Measurements from ENCODE around the gene ATP6V1C2.

Gene ATP6V1C2

DNA sequence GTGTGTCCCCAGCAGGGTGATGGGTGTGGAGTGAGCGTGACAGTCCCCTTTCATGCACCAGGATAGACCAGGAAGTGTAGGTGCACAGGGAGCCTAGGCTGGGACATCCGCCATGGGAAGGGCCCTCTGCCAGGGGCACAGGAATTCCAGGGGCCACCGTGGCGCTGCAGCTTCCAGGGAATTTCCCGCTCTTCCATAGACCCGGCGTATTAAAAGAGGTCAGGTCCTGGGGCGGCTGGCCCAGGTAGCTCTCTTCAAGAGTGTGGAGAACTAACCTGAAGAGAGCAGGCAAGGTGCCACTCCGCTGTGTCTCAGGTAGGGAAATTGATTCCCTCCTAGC is 42.0 kb downstream of the ATP6V1C2 start:
- DNase-seq (ENCODE audit: low read depth, low spot score) = no peak
- Histone ChIP-seq H3K9me3 (ENCODE audit: insufficient read depth, low read length) (no peaks in the 10 kb centered on the region), H3K9ac (ENCODE audit: insufficient read length, low read depth) (no peak overlapping the region), H3K4me1 (ENCODE audit: insufficient read depth, insufficient read length) (peaks cover 13% of the 10 kb centered on the region), H3K4me3 (ENCODE audit: insufficient read length, low read depth) (no peak overlapping the region), H3K27me3 (ENCODE audit: insufficient read depth, insufficient read length) (no peaks in the 10 kb centered on the region), H3K36me3 (ENCODE audit: insufficient read depth, insufficient read length, low read length) (no peaks in the 10 kb centered on the region)
- no peak for TF ChIP-seq ZNF274 (IDR thresholded peaks at IDR 0.05; ENCODE audit: low read depth, low read length)
- TF ChIP-seq YY1 (IDR thresholded peaks at IDR 0.05; ENCODE audit: insufficient read depth, insufficient read length) = no peak
- no peak for TF ChIP-seq SUZ12 (IDR thresholded peaks at IDR 0.05; ENCODE audit: extremely low read depth, insufficient read depth, insufficient read length)

DNA sequence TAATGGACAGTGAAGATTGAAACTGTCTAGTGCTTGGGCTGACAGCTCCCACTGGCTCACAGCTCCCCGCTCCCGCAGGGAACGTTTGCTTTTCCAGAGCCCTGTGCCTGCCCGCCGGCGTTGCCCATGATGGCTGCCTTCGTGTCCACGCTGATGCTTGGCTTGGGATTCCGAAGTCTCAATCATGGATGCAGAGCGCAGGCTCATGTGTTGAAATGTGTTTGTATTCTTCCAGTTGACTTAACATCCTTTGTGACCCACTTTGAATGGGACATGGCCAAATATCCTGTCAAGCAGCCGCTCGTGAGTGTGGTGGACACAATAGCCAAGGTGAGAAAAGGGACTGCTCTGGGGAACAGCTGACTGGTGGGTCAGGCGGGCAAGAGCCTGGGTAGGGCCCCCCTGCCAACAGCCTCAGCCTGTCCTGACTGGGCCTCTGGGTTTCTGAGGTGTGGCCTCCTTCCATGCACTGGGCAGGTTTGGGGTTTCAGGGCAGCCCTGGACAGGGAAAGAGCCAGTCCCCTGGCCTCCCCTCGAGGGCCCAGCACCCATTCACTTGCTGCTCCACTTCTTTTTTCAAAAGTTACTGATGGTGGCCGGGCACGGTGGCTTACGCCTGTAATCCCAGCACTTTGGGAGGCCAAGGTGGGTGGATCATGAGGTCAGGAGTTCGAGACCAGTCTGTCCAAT is 42.8 kb downstream of the ATP6V1C2 start:
- no peaks in the 10 kb centered on the region for H3K9me3 ChIP-seq (ENCODE audit: insufficient read depth, low read length)
- H3K4me1 ChIP-seq (ENCODE audit: insufficient read depth, insufficient read length) = peaks cover 11% of the 10 kb centered on the region
- H3K9ac ChIP-seq (ENCODE audit: insufficient read length, low read depth) = no peak overlapping the region
- no peak overlapping the region for H3K4me3 ChIP-seq (ENCODE audit: insufficient read length, low read depth)
- no peak for DNase-seq (ENCODE audit: low read depth, low spot score)
- no peaks in the 10 kb centered on the region for H3K36me3 ChIP-seq (ENCODE audit: insufficient read depth, insufficient read length, low read length)
- H3K27me3 ChIP-seq (ENCODE audit: insufficient read depth, insufficient read length) = no peaks in the 10 kb centered on the region
- TF ChIP-seq SUZ12 (IDR thresholded peaks at IDR 0.05; ENCODE audit: extremely low read depth, insufficient read depth, insufficient read length) (no peak), YY1 (IDR thresholded peaks at IDR 0.05; ENCODE audit: insufficient read depth, insufficient read length) (no peak), ZNF274 (IDR thresholded peaks at IDR 0.05; ENCODE audit: low read depth, low read length) (no peak)

DNA sequence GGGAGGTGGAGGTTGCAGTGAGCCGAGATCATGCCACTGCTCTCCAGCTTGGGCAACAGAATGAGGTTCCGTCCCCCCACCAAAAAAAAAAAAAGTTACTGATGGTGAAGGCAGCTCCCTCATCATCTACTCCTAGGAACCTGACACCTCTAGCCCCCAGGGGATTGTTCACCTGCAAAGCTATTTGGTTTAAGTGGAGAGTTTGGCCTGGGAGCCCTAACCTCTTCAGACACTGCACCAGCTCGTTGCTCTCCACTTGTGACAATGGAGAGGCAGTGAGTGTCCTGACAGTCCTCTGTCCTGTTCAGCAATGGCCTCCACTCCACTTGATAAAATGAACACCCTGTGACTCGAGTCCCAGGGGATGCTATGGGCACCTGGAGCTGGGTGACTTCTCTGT is 43.5 kb downstream of the ATP6V1C2 start:
- Histone ChIP-seq H3K27me3 (ENCODE audit: insufficient read depth, insufficient read length) (no peaks in the 10 kb centered on the region), H3K36me3 (ENCODE audit: insufficient read depth, insufficient read length, low read length) (no peaks in the 10 kb centered on the region), H3K9me3 (ENCODE audit: insufficient read depth, low read length) (no peaks in the 10 kb centered on the region), H3K4me3 (ENCODE audit: insufficient read length, low read depth) (no peak overlapping the region), H3K4me1 (ENCODE audit: insufficient read depth, insufficient read length) (peaks cover 8% of the 10 kb centered on the region), H3K9ac (ENCODE audit: insufficient read length, low read depth) (no peak overlapping the region)
- DNase-seq (ENCODE audit: low read depth, low spot score) = no peak
- no peak for TF ChIP-seq SUZ12 (IDR thresholded peaks at IDR 0.05; ENCODE audit: extremely low read depth, insufficient read depth, insufficient read length)
- no peak for TF ChIP-seq ZNF274 (IDR thresholded peaks at IDR 0.05; ENCODE audit: low read depth, low read length)
- TF ChIP-seq YY1 (IDR thresholded peaks at IDR 0.05; ENCODE audit: insufficient read depth, insufficient read length) = no peak

DNA sequence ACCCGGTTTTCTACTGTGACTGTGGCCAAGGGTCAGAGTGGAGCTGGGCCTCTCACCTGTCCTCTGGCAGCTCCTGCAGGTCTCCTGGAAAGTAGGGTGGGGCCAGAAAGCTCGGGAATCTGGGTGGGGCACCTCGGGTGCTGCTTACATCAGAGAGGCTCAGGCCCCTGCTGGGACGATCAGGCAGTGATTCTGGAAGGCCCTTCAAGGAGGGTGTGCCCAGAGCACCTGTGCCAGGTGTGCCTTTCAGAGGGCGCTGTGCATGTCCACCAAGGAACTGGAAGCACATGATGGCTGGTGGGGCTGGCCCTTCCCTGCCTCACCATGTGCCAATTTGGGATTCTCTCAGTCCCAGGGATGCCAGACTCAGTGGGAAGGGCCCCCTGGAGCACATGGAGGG is 44.0 kb downstream of the ATP6V1C2 start:
- Histone ChIP-seq H3K9ac (ENCODE audit: insufficient read length, low read depth) (no peak overlapping the region), H3K4me1 (ENCODE audit: insufficient read depth, insufficient read length) (peaks cover 8% of the 10 kb centered on the region), H3K27me3 (ENCODE audit: insufficient read depth, insufficient read length) (no peaks in the 10 kb centered on the region), H3K4me3 (ENCODE audit: insufficient read length, low read depth) (no peak overlapping the region), H3K36me3 (ENCODE audit: insufficient read depth, insufficient read length, low read length) (no peaks in the 10 kb centered on the region), H3K9me3 (ENCODE audit: insufficient read depth, low read length) (no peaks in the 10 kb centered on the region)
- no peak for TF ChIP-seq SUZ12 (IDR thresholded peaks at IDR 0.05; ENCODE audit: extremely low read depth, insufficient read depth, insufficient read length)
- no peak for TF ChIP-seq ZNF274 (IDR thresholded peaks at IDR 0.05; ENCODE audit: low read depth, low read length)
- TF ChIP-seq YY1 (IDR thresholded peaks at IDR 0.05; ENCODE audit: insufficient read depth, insufficient read length) = no peak
- DNase-seq (ENCODE audit: low read depth, low spot score) = no peak

DNA sequence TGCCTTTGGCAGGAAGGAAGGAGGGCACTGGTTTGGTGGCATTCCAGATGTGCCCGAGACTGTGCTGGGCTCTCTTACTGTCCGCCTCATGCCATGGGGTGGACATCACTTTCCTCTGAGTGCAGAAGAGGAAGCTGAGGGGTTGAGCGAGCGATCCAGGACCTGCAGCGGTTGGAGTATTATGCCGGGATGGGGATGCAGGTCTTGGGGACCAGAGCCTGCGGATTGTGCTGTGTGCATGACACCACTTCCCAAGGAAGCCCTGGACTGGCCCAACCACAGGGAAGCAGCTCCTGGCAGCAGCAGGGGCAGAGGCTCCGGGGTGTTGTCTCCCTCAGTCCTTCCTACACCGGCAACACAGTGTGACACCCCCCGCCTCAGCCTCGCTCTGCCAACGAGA is 44.5 kb downstream of the ATP6V1C2 start:
- Histone ChIP-seq H3K27me3 (ENCODE audit: insufficient read depth, insufficient read length) (no peaks in the 10 kb centered on the region), H3K9me3 (ENCODE audit: insufficient read depth, low read length) (no peaks in the 10 kb centered on the region)

DNA sequence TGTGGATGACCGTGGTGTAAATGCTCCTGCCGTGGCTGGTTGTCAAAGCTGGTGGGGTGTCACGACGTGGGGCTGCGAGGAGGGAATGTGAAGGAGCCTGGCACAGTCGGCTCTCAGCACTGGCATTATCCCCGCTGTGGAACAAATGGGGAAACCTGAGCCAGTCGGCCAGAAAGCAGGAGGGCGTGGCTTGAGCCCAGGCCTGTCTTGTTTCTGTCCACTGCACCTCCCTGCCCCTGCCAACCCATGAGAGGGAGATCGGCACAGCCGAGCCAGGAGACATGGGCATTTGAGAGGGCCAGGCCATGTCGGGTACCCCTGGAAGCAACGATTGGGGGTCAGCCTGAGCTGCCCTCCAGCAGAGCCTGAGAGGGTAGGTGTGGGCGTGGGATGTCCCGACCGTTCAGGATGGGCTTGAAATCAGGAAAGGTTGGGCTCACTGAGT is 46.7 kb downstream of the ATP6V1C2 start:
- Histone ChIP-seq H3K27me3 (ENCODE audit: insufficient read depth, insufficient read length) (no peaks in the 10 kb centered on the region), H3K36me3 (ENCODE audit: insufficient read depth, insufficient read length, low read length) (no peaks in the 10 kb centered on the region), H3K9ac (ENCODE audit: insufficient read length, low read depth) (no peak overlapping the region), H3K9me3 (ENCODE audit: insufficient read depth, low read length) (no peaks in the 10 kb centered on the region), H3K4me1 (ENCODE audit: insufficient read depth, insufficient read length) (peaks cover 8% of the 10 kb centered on the region), H3K4me3 (ENCODE audit: insufficient read length, low read depth) (no peak overlapping the region)
- DNase-seq (ENCODE audit: low read depth, low spot score) = no peak
- TF ChIP-seq SUZ12 (IDR thresholded peaks at IDR 0.05; ENCODE audit: extremely low read depth, insufficient read depth, insufficient read length) (no peak), ZNF274 (IDR thresholded peaks at IDR 0.05; ENCODE audit: low read depth, low read length) (no peak), YY1 (IDR thresholded peaks at IDR 0.05; ENCODE audit: insufficient read depth, insufficient read length) (no peak)

More for the DNA sequence above, 44.5 kb downstream of the ATP6V1C2 start:
- Histone ChIP-seq H3K9ac (ENCODE audit: insufficient read length, low read depth) (no peak overlapping the region), H3K4me1 (ENCODE audit: insufficient read depth, insufficient read length) (peaks cover 8% of the 10 kb centered on the region), H3K4me3 (ENCODE audit: insufficient read length, low read depth) (no peak overlapping the region), H3K36me3 (ENCODE audit: insufficient read depth, insufficient read length, low read length) (no peaks in the 10 kb centered on the region)
- TF ChIP-seq YY1 (IDR thresholded peaks at IDR 0.05; ENCODE audit: insufficient read depth, insufficient read length) (no peak), ZNF274 (IDR thresholded peaks at IDR 0.05; ENCODE audit: low read depth, low read length) (no peak), SUZ12 (IDR thresholded peaks at IDR 0.05; ENCODE audit: extremely low read depth, insufficient read depth, insufficient read length) (no peak)
- DNase-seq (ENCODE audit: low read depth, low spot score) = no peak

DNA sequence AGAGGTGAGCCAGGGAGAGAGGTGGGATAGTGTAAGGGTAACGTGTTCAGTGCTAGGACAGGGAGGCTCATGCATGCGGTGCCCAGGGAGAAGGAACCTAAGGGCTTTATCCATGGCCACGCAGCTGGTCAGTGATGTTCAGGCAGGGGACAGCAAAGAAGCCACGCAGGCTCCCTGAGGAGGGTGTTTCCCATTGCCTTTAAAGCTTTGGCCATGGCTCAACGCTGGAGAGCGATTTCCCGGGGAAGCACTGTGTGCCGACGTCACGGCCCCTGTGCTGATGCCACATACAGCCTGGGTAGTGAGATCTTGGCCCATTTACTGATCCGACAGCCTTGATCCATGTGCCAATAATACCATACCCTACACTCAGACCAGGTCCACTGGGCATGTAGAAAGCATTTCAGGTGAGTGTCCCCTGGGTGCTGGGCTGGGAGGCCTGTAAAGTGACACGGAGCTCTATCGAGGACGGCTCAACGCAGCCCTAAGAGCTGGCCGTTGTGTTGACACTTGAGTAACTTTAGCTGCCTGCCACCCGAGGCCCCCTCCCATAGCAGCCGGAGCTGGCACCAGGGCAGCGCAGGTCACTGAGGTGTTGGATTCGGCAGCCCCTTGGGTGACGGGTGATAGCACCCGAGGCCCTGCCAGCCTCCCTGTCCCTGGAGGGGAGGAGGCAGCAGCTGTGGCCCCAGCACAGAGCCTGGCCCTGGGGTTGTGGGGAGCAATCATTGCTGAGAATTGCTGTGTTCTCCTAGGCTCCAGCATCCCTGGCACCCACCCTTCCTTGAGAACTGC is 49.7 kb downstream of the ATP6V1C2 start:
- Histone ChIP-seq H3K27me3 (ENCODE audit: insufficient read depth, insufficient read length) (no peaks in the 10 kb centered on the region), H3K9me3 (ENCODE audit: insufficient read depth, low read length) (no peaks in the 10 kb centered on the region), H3K9ac (ENCODE audit: insufficient read length, low read depth) (no peak overlapping the region), H3K4me3 (ENCODE audit: insufficient read length, low read depth) (no peak overlapping the region), H3K36me3 (ENCODE audit: insufficient read depth, insufficient read length, low read length) (no peaks in the 10 kb centered on the region), H3K4me1 (ENCODE audit: insufficient read depth, insufficient read length) (peaks cover 11% of the 10 kb centered on the region)
- DNase-seq (ENCODE audit: low read depth, low spot score) = no peak
- TF ChIP-seq ZNF274 (IDR thresholded peaks at IDR 0.05; ENCODE audit: low read depth, low read length) (no peak), SUZ12 (IDR thresholded peaks at IDR 0.05; ENCODE audit: extremely low read depth, insufficient read depth, insufficient read length) (no peak), YY1 (IDR thresholded peaks at IDR 0.05; ENCODE audit: insufficient read depth, insufficient read length) (no peak)

Data from NT2/D1 (cell line).